Fibroblast of lung (primary cell): Measurements from ENCODE around the gene KCNH4.

ENCODE experiments used
- EZH2 ChIP-seq: IDR thresholded peaks from 2 replicates; pipeline ENCODE4 v1.5.1; 2012; ENCODE audit warnings: low read length, control low read depth, mild to moderate bottlenecking; ENCODE audit errors: missing control alignments
- TF ChIP-seq, protein P1 (sequence below), 2 donors: IDR thresholded peaks in 1 of 2; conservative IDR thresholded peaks in 1 of 2; 1 replicate in 1 of 2; 2 replicates in 1 of 2; pipeline ENCODE4 v1.5.1; 2011 to 2012; ENCODE audit warnings: low read length in 2 of 2, control low read depth in 1 of 2, inconsistent platforms in 1 of 2, low read depth in 1 of 2, mild to moderate bottlenecking in 1 of 2

DNA sequence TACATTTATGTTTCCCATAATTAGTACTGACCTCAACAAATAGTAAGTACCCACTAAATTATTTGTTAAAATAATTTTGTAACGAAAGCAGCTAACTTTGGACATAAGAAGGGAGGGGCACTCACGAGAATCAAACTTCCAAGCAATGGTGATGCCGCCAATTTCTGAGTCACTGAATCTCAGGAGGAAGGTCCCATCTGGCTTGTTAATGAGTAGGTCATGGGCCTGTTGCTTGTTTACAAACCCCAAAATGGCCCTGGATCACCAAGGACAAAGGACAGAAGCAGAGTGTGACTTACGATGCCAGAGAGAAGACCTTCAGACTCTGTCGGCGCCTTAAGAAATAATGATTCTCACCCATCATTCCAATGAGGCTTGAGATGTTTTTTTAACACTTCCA lies 29.1 kb upstream of the KCNH4 start:
- TF ChIP-seq, protein P1, sequence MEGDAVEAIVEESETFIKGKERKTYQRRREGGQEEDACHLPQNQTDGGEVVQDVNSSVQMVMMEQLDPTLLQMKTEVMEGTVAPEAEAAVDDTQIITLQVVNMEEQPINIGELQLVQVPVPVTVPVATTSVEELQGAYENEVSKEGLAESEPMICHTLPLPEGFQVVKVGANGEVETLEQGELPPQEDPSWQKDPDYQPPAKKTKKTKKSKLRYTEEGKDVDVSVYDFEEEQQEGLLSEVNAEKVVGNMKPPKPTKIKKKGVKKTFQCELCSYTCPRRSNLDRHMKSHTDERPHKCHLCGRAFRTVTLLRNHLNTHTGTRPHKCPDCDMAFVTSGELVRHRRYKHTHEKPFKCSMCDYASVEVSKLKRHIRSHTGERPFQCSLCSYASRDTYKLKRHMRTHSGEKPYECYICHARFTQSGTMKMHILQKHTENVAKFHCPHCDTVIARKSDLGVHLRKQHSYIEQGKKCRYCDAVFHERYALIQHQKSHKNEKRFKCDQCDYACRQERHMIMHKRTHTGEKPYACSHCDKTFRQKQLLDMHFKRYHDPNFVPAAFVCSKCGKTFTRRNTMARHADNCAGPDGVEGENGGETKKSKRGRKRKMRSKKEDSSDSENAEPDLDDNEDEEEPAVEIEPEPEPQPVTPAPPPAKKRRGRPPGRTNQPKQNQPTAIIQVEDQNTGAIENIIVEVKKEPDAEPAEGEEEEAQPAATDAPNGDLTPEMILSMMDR (conservative IDR thresholded peaks at IDR 0.05 in 1 of 2, IDR thresholded peaks at IDR 0.05 in 1 of 2; ENCODE audit: low read depth in 1 of 2, low read length in 2 of 2) = no peak
- no peak for TF ChIP-seq EZH2
